ENCODE measurements around the gene WDHD1.
"Not testable (repeated sequence)": the region's sequence is repeated elsewhere in the genome, so short reads cannot be mapped to it uniquely, and the experiment has no call there.

WDHD1 gene

DNA sequence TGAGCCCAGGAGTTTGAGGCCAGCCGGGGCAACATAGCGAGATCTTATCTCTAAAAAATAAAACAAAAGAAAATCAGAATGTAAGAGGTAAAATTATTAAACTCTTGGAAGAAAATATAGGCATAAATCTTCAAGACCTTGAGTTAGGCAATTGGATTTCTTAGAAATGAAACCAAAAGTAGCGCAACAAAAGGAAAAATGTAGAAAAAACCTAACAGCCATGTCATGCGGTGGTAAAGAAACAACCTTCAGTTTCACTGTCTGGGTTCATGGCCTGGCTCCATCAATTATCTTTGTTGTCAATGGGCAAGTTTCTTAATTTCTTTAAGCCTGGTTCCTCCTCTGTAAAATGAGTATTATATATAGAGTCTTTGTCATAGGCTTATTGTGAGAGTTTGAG, 118.7 kb downstream of the WDHD1 start:
- DNase-seq (ENCODE audit: low read depth, low spot score): no peak

DNA sequence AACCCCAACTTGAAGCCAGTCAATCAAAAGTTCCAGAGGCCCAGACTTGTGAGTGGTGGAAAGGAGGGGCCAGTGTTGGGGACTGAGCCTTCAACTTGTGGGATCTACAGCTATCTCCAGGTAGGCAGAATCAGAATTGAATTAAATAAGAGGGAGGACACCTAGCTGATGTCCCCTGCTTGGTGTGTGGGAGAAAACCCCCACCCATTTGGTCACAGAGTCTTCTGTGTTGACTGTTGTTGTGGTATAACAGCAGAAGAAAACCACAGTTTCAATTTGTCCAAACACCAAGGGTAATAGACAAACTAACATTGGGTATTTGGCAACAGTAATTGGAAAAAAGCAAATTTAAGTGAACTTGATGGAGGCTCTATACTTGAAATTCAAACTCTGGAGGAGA, 120.8 kb downstream of the WDHD1 start:
- no peak for DNase-seq (ENCODE audit: low read depth, low spot score)

DNA sequence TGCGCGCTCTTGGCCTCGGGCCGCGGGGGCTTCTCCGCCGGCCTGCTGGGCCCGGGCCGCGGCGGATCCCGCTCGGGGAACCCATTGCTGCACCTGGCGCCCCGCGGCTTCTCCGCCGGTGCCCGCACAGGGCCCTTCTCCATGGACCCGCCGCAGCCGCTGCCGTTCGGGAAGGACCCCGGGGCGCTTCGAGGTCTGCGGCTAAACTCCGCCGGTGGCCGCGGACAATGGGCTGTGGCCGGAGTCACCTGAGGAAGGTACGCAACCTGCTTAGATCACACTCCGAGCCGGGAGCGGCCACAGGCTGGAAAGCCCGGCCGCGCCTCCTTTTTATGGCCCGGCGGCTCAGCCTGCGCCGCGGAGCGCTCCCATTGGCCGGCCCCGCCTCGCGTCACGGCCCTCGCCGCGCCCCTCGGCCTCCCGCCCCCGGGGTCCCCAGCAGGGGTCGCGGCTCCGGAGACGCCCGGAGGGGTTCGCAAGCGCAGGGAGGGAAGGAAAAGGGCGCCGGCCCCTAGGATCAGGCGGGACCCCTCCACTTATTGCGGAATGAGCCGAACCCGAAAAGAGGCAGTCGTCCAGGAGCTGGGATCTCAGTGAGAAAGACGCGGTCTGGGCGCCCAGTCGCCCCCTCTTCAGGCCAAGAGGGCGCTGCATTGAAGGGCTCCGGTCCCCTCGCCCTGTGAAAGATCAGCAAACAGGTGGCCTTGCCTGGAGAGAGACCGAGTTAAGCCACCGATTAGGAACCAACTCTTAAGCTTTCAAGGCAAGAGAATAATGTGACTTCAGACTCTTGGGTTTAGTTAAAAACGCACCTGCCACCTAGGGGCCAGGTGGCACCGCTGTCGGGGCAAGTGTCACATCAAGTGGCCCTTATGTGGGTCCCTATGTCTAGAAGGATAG, 124.1 kb downstream of the WDHD1 start, which contains the start of gene GCH1:
TSS of gene GCH1 (minus strand) at position 306 of the 900 bp plus-strand sequence. CDS start at position 143, 163 bp downstream.
- no peak for DNase-seq (ENCODE audit: low read depth, low spot score)

DNA sequence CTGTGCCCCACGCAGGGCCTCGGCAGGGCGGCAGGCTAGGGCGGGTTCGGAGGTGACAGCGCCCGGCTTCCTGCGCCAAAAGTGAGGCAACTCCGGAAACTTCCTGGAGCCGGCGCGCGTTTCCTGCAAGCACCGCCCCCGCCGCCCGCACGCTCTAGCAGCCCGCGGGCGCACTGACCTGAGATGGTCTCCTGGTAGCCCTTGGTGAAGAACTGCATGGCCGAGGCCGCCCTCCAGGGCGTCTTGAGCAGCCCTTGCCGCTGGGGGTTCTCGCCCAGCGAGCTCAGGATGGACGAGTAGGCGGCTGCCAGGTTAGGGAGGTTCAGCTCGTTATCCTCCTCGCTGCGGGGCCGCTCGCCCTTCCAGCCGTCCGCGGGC, 124.8 kb downstream of the WDHD1 start:
- no peak for DNase-seq (ENCODE audit: low read depth, low spot score)

DNA sequence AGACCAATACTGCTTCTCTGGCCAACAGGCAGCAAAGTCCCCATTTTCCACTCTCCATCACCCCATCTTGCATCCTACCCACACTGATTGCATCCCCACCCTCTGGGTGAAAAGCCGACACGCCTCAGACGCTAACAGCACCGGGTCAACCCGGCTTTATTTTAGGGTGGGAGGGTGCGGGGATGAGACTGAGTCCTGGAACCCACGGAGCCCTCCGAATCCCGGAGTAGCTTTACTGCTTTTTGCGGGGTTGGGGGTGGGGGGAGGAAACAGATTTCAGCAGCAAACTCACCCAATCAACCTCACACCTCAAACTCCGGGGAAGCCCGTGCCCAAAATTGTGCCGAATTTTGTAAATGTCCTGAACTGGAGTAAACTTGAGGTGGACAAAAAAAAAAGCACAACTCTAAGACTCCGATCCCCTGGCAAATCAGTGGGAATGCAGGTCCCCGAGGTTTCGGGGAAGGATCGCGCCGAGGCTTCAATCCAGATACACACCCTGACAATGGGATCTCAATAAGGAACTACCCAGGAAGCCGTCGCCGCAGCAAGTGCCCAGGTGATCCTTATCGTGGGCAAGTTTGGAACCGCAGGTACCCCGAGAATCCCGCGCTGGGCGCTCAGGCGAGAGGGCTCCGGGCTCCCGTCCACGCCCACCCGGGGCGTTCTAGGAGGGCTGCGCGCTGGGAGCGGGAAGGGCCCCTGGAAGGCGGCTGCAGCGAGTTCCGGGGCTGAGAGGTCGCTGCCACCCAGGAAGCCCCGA, 125.3 kb downstream of the WDHD1 start:
- no peak for DNase-seq (ENCODE audit: low read depth, low spot score)

DNA sequence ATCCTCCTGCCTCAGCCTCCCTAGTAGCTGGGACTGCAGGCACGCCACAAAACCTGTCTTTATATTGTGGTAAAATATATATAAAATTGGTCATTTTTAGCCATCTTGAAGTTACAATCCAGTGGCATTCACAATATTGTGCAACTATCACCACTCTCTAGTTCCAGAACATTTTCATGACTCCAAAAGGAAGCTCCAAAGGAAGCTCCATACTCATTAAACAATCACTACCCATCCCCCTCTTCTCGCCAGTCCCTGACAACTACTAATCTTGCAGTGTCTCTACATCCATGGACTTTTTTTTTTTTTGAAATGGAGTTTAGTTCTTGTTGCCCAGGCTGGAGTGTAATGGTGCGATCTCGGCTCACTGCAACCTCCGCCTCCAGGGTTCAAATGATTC, 127.3 kb downstream of the WDHD1 start:
- no peak for DNase-seq (ENCODE audit: low read depth, low spot score)

DNA sequence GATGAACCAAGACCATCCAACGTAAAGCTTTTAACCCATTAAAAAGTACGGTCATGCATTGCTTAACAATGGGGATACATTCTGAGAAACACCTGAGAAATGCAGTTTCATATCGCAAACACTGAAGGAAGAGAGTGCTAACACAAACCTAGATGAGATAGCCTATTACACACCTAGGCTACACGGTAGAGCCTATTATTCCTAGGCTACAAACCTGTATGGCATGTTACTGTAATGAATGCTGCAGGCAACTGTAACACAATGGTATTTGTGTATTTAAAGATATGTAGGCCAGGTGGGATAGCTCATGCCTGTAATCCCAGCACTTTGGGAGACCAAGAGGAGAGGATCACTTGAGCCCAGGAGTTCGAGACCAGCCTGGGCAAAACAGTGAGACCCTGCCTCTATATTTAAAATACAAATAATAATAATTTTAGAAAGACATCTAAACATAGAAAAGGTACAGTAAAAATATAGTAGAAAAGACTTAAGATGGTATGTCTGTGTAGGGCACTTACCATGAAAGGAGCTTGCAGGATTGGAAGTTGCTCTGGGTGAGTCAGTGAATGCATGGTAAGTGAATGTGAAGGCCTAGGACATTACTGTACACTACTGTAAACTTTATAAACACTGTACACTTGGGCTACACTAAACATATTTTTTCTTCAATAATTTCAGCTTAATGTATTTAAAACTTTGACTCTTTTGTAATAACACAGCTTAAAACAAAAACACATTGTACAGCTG, 128.9 kb downstream of the WDHD1 start:
- not testable (repeated sequence) for DNase-seq (ENCODE audit: low read depth, low spot score)

DNA sequence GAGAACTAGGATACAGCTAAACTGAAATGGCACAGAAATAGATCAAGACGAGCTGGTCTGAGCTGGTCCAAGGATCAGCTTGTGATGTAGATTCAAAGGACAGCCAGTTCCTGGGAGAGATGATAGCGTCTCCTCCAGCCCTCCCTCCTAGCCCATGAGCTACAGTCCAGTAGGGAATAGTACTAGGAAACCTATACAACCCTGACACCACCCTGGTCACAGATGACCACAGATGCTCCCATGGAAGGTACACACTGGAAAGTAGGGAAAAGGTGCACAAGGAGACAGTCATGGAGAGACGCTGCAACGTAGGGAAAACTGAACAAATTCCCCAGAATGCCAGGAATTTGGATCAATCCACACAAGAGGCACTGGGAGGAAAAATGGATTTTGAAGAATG, 131.2 kb downstream of the WDHD1 start:
- no peak for DNase-seq (ENCODE audit: low read depth, low spot score)

DNA sequence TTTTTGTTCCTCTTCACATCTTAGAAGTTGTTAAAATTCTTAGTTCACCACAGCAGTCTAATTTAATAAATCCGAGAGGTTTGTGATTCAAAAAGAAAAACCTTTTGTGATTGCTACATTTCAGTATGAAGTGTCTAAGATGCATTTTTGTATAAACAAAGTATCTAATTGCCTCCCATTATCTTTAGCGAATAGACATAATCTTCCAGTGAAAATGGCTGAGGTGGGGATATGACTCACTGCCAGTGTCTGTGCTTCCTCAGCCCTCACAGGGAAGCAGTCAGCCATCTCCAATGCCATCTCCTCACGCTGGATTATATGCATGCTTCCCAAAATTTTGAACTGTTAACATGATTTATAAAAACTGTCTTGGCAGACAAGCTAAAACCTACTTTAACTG, 131.9 kb downstream of the WDHD1 start:
- no peak for DNase-seq (ENCODE audit: low read depth, low spot score)

DNA sequence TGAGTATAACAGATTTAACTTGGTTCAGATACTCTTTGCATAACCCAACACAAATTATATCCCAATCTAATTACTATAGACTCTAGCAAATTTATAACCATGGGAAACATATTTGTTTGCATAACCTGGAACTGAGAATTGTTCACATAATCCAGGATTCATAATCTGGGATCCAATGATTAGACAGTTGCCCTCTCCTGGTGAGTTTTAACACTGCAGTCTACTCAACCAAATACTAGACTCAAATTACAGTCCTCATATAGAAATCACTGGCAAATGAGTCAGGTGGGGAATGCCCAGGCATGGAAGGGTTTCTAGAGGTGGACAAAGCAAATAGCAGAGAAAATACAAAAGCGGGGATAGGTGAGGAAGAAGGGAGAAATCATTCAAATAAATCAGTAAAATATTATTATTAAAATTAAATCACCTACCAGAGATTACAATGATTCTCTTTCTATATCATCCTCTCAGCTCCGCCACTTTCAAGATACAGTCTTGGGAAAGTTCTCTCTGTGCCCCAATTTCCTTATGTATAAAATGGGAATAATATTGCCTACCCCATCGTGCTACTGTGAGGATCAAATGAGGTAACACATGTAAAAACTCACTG, 133.6 kb downstream of the WDHD1 start:
- no peak for DNase-seq (ENCODE audit: low read depth, low spot score)

DNA sequence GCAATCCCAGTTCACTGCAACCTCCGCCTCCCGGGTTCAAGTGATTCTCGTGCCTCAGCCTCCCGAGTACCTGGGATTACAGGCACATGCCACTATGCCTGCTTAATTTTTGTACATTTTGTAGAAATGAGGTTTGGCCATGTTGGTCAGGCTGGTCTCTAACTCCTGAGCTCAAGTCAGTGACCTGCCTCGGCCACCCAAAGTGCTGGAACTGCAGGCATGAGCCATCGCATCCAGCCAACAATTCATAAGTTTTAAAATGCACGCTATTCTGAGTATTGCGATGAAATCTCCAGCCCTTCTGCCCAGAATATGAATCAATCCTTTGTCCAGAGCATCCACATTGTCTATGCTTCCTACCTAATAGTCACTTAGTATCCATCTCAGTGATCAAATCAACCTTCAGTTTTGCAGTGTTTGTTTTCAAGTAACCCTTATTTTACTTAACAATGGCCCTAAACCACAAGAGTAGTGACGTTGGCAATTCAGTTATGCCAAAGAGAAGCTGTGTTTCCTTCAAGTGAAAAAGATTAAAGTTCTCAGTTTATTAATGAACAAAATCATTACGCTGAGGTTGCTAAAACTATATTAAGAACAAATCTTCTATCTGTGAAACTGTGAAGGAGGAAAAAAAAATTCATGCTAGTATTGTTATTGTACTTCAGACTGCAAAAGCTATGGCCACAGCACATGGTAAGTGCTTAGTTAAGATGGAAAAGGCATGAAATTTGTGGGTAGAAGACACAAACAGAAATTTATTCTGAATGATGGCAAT, 135.2 kb downstream of the WDHD1 start:
- DNase-seq (ENCODE audit: low read depth, low spot score): no peak

DNA sequence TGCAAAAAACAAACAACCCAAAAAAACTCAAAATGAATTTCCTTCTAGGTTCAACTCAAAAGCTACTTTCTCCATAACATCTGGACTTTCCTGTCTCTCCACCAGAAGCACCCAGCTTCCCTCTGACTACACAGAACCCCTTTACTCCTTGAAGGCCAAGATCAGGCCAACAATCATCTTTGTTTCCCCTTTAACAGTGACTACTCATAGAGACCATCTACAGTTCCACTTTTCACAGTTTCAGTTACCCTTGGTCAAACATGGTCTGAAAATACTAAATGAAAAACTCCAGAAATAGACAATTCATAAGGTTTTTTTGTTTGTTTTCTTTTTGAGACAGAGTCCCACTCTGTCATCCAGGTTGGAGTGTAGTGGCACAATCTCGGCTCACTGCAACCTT, 136.1 kb downstream of the WDHD1 start:
- no peak for DNase-seq (ENCODE audit: low read depth, low spot score)

DNA sequence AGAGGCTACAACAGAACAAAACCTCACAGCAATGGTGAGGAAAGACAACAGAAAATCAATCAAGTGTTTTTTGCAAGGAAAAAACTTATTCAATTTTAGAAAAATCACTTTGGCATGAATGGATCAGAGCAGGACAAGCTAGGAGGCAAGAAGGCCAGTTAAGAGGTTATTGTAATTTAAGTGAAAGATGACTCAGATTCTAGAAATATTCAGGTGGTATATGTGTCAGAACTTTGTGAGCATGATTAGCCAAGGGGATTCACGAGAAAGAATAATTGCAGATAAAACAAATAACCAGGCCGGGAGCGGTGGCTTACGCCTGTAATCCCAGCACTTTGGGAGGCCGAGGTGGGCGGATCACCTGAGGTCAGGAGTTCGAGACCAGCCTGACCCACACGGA, 137.0 kb downstream of the WDHD1 start:
- DNase-seq (ENCODE audit: low read depth, low spot score): no peak

All from iPS DF 19.7 (cell line).